GM19351 (cell line): ENCODE results near the gene ZNF367.

Experiments used
- ATAC-seq: cut with Tn5 transposase; IDR thresholded peaks from one replicate; pipeline ENCODE4 v1.9.1; 2021; ENCODE audit warnings: mild to moderate bottlenecking, moderate library complexity; ENCODE audit not compliant: unreplicated experiment

The ZNF367 gene

DNA sequence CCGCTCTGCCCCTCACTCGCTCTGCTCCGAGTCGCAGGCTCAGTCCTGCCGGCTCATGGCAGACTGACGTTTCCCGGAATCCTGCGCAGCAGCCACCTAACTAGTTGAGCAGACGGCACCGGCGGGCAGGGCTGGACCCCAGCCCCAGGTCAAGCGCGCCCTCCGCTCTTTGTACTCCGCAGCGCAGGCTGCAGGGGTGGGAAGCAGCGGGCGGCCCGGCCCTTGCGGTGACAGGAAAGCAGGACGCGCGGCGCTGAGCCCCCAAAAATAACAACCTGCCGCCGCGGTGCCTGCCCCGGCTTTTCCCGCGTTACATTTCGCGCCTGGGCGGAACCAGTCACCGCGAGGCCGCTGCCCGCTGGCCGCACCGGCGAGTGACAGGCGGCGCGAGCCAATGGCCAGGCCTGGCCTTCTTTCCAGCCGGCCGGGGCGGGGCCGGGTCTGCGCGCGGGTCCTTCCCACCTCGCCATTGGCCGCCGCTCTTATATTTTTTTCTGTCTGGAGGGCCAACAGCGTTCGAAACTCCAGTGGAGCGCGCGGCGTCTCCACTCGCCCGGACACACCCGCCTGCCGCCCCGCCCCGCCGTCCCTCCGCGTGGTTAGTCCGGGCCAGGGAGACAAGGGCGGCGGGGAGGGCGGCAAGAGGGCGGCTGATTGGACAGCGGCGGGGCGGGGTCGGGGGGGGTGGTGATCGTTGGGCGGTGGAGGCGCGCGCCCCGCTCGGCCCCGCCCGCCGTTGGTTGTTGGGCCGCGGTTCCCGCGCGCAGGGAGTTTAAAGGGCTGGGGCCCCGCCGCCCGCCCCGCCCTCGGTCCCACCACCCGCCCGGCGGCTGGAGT, at the start of gene ZNF367:
Gene ZNF367 (minus strand): TSS at position 288 of the 837 bp plus-strand sequence. CDS start 338 bp downstream, outside the sequence.
- peak; percentile 71 for ATAC-seq

GRCh38 chr9:96467784-96468183, 49.6 kb upstream of the ZNF367 start:
- no peak for ATAC-seq

- no peak for ATAC-seq
Measured at GRCh38 chr9:96464426-96464825, 46.3 kb upstream of the ZNF367 start.

DNA sequence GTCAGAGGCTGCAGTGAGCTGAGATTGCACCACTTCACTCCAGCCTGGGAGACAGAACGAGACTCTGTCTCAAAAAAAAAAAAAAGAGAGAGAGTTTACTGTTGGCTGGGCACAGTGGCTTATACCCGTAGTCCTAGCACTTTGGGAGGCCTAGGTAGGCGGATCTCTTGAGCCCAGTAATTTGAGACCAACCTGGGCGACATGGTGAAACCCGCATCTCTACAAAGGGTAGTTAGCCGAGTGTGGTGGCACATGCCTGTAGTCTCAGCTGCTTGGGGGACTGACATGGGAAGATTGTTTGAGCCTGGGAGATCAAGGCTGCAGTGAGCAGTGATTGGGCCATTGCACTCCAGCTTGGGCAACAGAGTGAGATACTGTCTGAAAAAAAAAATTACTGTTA, 44.4 kb upstream of the ZNF367 start:
- no peak for ATAC-seq

DNA sequence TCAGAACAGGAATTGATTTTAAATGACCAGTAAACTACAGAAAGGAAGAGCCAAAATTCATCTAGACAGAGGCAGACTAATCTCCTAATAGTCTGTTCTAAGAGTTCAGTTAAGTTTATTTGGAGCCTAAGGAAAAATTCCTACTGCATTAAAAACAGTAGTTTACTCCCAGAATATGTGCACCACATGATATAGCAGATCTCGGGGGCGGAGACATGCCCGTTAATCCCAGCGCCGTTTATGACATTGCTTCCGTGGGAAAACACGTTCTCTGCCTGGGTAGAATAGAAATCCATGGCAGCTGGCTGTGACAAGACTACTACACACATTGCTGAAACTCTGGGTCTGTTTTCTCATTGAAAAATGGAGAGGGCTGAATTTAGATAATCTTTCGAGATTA, 43.2 kb upstream of the ZNF367 start:
- no peak for ATAC-seq

GRCh38 chr9:96460882-96461281, 42.7 kb upstream of the ZNF367 start:
- ATAC-seq = no peak

GRCh38 chr9:96460470-96460869, 42.3 kb upstream of the ZNF367 start:
- no peak for ATAC-seq

GRCh38 chr9:96459268-96460007, 41.3 kb upstream of the ZNF367 start:
- no peak for ATAC-seq

DNA sequence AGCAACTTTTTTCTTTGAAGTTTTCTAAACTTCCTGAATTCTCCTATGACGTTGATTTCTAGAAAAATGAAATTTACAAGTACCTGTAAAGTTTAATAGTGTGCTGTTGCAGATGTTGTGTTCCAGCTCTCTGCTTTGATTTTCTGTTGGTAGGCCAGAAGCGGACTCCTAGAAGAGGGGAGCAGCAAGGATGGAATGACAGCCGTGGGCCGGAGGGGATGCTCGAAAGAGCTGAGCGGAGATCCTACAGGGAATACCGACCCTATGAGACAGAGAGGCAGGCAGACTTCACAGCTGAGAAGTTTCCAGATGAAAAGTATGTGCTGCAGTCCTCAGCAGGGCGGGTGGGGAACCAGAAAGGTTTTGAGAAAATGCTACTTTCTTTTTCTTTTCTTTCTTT, 40.1 kb upstream of the ZNF367 start:
- no peak for ATAC-seq

DNA sequence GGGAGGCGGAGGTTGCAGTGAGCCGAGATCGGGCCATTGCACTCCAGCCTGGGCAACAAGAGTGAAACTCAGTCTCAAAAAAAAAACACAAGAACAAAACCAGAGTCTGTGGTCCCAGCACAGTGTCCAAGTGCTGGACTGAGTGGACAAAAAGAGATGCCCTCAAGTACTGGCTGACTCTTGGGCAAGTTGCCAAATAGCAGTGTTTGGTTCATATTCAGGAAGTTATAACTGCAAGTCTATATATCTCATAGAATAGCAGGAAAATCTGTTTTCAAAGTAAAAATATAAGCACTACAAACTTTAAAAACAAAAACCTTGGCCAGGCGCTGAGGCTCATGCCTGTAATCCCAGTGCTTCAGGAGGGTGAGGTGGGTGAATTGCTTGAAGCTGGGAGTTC, 39.1 kb upstream of the ZNF367 start:
- ATAC-seq = no peak

DNA sequence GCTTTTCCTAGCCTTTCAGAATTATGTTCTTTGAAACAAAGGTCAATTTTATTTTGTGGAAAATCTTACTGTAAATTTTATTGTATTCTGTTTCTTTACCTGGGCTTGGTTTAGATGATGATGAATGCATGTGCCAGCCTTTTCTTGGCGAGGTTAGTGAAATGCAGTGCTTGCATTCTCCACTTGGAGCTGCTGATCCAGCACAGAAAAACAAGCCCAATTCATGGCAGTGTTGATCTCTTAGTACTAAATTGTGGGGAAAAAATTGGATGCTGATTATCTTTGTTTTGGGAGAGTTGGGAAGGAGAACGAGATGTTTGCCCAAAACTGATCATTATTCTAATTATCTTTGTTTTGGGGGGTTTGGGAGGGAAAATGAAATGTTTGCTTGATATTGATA, 35.5 kb upstream of the ZNF367 start:
- no peak for ATAC-seq

DNA sequence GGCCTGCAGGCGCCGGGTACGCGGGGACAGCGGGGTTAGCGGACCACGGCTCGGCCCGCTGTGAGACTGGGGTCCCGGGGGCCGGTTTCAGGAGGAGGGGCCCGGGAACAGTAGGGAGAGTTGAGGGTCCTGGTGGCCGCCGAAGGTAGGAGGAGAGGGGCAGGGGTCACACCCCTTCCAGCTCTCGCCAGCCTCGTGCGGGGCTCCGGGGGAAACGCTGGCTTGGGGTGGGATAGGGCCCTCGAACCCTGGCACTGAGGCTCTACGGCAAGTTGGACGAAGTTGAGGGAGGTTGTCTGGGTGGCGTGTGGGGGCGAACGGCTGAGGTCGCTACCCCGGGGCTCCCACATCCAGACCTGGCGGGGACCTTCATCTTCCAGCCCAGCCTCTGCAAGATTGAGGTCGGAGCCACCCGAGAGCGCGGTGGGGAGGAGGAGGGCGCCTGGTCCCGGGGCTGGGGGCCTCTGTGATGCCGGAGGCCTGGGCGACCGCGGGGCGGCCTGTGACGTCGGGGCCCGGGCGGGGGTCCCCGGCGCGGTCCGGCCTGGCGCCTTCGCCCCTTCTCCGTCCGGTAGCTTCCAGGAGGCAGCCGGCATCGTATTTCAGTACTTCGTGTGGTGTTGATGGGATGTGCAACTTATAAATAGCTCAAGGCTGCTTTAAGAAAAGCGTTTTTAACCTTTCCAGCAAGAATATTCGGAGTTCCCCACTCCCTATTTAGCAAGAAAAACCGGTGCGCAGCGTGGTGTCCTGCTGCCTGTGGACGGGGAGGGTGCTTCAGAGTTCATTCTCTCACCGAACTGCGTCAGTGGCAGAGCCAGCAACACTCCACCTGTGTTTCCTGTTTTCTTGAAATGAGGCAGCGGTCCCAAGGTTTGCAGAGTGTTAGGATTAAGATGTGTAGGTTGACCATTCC, 32.7 kb upstream of the ZNF367 start:
- no peak for ATAC-seq

GRCh38 chr9:96449845-96450612, 31.9 kb upstream of the ZNF367 start, which contains the start of gene HABP4:
TSS of gene HABP4 (plus strand) at chr9:96450169. CDS start at chr9:96450280, 111 bp downstream.
- ATAC-seq = peak; percentile 87

GRCh38 chr9:96449523-96449844, 31.3 kb upstream of the ZNF367 start:
- peak; percentile 27 for ATAC-seq

DNA sequence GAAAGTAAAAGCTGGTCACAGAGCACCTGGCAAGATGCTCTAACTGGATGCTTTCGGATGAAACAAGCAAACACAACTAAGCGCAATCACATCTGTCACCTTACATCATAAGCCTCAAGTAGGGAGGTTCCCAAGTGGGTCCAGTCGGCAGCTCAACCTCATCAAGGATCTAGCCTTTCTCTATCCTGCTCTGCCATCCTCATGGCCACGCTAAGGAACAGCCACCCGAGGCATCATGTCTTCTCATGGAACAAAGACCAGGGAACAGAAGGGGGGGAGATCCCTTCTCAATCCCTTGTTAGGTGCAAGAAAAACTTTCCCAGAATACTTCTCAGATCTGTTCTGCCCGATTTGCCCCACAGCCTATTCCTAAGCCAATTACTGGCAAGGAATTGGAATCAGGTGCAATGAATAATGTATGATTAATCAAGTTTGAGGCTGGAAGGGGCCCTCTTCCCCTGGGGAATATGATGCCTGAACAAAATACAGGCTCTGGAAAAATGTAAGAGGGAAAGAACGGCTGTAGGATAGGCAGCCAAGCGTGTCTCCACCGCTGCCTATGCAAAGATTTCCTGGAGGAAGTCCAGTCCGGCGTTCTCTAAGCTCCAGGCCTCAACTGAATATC, 30.5 kb upstream of the ZNF367 start:
- no peak for ATAC-seq

- ATAC-seq = no peak
Measured at GRCh38 chr9:96447406-96447805, 29.2 kb upstream of the ZNF367 start.

DNA sequence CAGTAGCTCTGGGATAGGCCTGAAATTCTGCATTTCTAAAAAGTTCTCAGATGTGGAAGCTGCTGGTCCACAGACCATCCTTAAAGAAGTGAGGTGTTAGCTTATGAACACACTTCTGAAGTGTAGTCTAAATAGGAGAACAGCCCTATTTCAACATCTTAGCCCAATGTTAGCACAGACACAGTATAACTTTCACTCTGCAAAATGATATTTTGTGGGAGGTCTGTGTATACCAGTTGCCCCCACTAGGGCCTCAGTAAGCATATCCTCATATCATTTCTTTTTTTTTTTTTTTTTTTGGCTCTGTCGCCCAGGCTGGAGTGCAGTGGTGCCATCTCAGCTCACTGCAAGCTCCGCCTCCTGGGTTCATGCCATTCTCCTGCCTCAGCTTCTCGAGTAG, 24.3 kb upstream of the ZNF367 start:
- ATAC-seq = no peak

GRCh38 chr9:96441798-96442445, 23.8 kb upstream of the ZNF367 start:
- no peak for ATAC-seq

DNA sequence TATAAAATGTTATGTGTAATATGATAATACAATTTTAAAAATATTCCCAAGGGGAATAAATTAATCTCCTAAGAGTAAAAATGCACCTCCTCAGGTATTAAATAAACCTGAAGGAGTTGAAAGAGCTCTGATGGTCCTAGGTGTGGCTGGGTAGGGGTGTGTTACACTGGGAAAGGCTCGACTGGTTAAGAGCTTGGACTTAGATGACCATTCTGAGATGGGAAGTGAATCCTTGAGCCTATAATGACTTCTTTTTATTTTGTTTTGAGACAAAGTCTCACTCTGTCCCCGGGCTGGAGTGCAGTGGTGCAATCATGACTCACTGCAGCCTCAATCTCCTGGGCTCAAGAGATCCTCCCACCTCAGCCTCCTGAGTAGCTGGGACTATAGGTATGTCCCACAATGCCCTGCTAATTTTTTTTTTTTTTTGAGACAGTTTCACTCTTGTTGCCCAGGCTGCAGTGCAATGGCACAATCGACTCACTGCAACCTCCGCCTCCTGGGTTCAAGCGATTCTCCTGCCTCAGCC, 22.6 kb upstream of the ZNF367 start:
- no peak for ATAC-seq
